ENCODE data around the gene LGALS14.
"Not testable (repeated sequence)": the region's sequence is repeated elsewhere in the genome, so short reads cannot be mapped to it uniquely, and the experiment has no call there.

Gene LGALS14

GRCh38 chr19:39680593-39680992 lies 23.7 kb upstream of the LGALS14 start:
- TF ChIP-seq CTCF (IDR thresholded peaks at IDR 0.05; ENCODE audit: insufficient read depth, low read depth, low read length, missing control alignments): no peak
- no peak overlapping the region for H3K4me3 ChIP-seq (ENCODE audit: low read length)
- DNase-seq (ENCODE audit: low read depth): no peak

- TF ChIP-seq CTCF (IDR thresholded peaks at IDR 0.05; ENCODE audit: insufficient read depth, low read depth, low read length, missing control alignments): no peak
- no peak overlapping the region for H3K4me3 ChIP-seq (ENCODE audit: low read length)
- DNase-seq (ENCODE audit: low read depth): no peak
Measured at GRCh38 chr19:39681416-39681815, 22.9 kb upstream of the LGALS14 start.

- DNase-seq (ENCODE audit: low read depth): no peak
- H3K4me3 ChIP-seq (ENCODE audit: low read length): no peak overlapping the region
- TF ChIP-seq CTCF (IDR thresholded peaks at IDR 0.05; ENCODE audit: insufficient read depth, low read depth, low read length, missing control alignments): no peak
Measured at GRCh38 chr19:39684267-39684666, 20.0 kb upstream of the LGALS14 start.

GRCh38 chr19:39686739-39687138 lies 17.5 kb upstream of the LGALS14 start:
- DNase-seq (ENCODE audit: low read depth): no peak
- TF ChIP-seq CTCF (IDR thresholded peaks at IDR 0.05; ENCODE audit: insufficient read depth, low read depth, low read length, missing control alignments): no peak

GRCh38 chr19:39688637-39689036 lies 15.6 kb upstream of the LGALS14 start:
- not testable (repeated sequence) for H3K4me3 ChIP-seq (ENCODE audit: low read length); DNase-seq (ENCODE audit: low read depth)

More at GRCh38 chr19:39686739-39687138, 17.5 kb upstream of the LGALS14 start:
- no peak overlapping the region for H3K4me3 ChIP-seq (ENCODE audit: low read length)

- DNase-seq (ENCODE audit: low read depth): peak; percentile 13
- no peak for TF ChIP-seq CTCF (IDR thresholded peaks at IDR 0.05; ENCODE audit: insufficient read depth, low read depth, low read length, missing control alignments)
- H3K4me3 ChIP-seq (ENCODE audit: low read length): no peak overlapping the region
Measured at GRCh38 chr19:39692166-39692565, 12.1 kb upstream of the LGALS14 start.

GRCh38 chr19:39692822-39693221 lies 11.5 kb upstream of the LGALS14 start:
- no peak for TF ChIP-seq CTCF (IDR thresholded peaks at IDR 0.05; ENCODE audit: insufficient read depth, low read depth, low read length, missing control alignments)
- no peak overlapping the region for H3K4me3 ChIP-seq (ENCODE audit: low read length)
- DNase-seq (ENCODE audit: low read depth): no peak

GRCh38 chr19:39695759-39696158 lies 8.5 kb upstream of the LGALS14 start:
- no peak overlapping the region for H3K4me3 ChIP-seq (ENCODE audit: low read length)

More at GRCh38 chr19:39695759-39696158, 8.5 kb upstream of the LGALS14 start:
- DNase-seq (ENCODE audit: low read depth): no peak
- TF ChIP-seq CTCF (IDR thresholded peaks at IDR 0.05; ENCODE audit: insufficient read depth, low read depth, low read length, missing control alignments): no peak
